AG04449 (cell line): ENCODE data around the gene MAL.

Source experiments
- CTCF ChIA-PET: fragments of 350-600 bp; formaldehyde crosslinking; extraction: SDS; loops from one replicate; lab custom pipeline; 2021; ENCODE audit warnings: antibody characterized with exemption; lab: Yijun Ruan, JAX
- POLR2A ChIA-PET: fragments of 400-600, 350-600 bp; formaldehyde crosslinking; extraction: SDS; loops from one replicate; lab custom pipeline; 2020; ENCODE audit warnings: antibody characterized with exemption, inconsistent platforms; lab: Yijun Ruan, JAX
- DNase-seq: peaks from one replicate; pipeline ENCODE4 v3.0.0-alpha.2; 2010; ENCODE audit warnings: low read depth, low spot score
- H3K4me3 ChIP-seq: 2 replicates; pipeline ENCODE4 v1.5.1; 2011; ENCODE audit warnings: low read depth, mild to moderate bottlenecking, control low read depth, low read length
- CTCF ChIP-seq: IDR thresholded peaks from one replicate; pipeline ENCODE4 v1.5.1; 2011; ENCODE audit warnings: mild to moderate bottlenecking, moderate library complexity, low read length, control low read depth, inconsistent platforms; ENCODE audit not compliant: insufficient read depth; ENCODE audit errors: missing control alignments

The MAL gene

GRCh38 chr2:95017071-95017501 is 8.4 kb upstream of the MAL start:
- H3K4me3 ChIP-seq = no peak overlapping the region
- no peak for DNase-seq
- CTCF ChIA-PET = no interaction called here
- TF ChIP-seq CTCF = no peak
- POLR2A ChIA-PET = no interaction called here

GRCh38 chr2:95017836-95018235 is 7.7 kb upstream of the MAL start:
- no peak for DNase-seq
- no peak for TF ChIP-seq CTCF
- POLR2A ChIA-PET = no interaction called here
- CTCF ChIA-PET = no interaction called here
- no peak overlapping the region for H3K4me3 ChIP-seq

GRCh38 chr2:95018301-95018700 is 7.2 kb upstream of the MAL start:
- CTCF ChIA-PET = no interaction called here
- no peak overlapping the region for H3K4me3 ChIP-seq
- no peak for TF ChIP-seq CTCF
- POLR2A ChIA-PET = no interaction called here
- no peak for DNase-seq

GRCh38 chr2:95018861-95019550 is 6.5 kb upstream of the MAL start:
- DNase-seq = no peak
- POLR2A ChIA-PET = no interaction called here
- CTCF ChIA-PET = no interaction called here
- no peak for TF ChIP-seq CTCF
- H3K4me3 ChIP-seq = no peak overlapping the region

GRCh38 chr2:95019572-95019971 is 5.9 kb upstream of the MAL start:
- TF ChIP-seq CTCF = no peak
- POLR2A ChIA-PET = no interaction called here

GRCh38 chr2:95020275-95021022 is 5.1 kb upstream of the MAL start:
- no peak overlapping the region for H3K4me3 ChIP-seq
- ChIA-PET CTCF (interaction anchor here (0.7 kb wide), 1 partner anchor 11 kb away, joined by 3 read pairs; no protein-coding TSS in a partner anchor), POLR2A (no interaction called here)
- TF ChIP-seq CTCF = no peak
- DNase-seq = no peak

More at GRCh38 chr2:95019572-95019971, 5.9 kb upstream of the MAL start:
- CTCF ChIA-PET = no interaction called here
- no peak for DNase-seq
- no peak overlapping the region for H3K4me3 ChIP-seq
